GM21526 (cell line): ENCODE measurements around the gene ZNF181.

ENCODE experiments used
- ATAC-seq: cut with Tn5 transposase; IDR thresholded peaks from one replicate; pipeline ENCODE4 v1.9.1; 2021; ENCODE audit warnings: moderate library complexity; ENCODE audit not compliant: unreplicated experiment, low FRiP score

Gene ZNF181

DNA sequence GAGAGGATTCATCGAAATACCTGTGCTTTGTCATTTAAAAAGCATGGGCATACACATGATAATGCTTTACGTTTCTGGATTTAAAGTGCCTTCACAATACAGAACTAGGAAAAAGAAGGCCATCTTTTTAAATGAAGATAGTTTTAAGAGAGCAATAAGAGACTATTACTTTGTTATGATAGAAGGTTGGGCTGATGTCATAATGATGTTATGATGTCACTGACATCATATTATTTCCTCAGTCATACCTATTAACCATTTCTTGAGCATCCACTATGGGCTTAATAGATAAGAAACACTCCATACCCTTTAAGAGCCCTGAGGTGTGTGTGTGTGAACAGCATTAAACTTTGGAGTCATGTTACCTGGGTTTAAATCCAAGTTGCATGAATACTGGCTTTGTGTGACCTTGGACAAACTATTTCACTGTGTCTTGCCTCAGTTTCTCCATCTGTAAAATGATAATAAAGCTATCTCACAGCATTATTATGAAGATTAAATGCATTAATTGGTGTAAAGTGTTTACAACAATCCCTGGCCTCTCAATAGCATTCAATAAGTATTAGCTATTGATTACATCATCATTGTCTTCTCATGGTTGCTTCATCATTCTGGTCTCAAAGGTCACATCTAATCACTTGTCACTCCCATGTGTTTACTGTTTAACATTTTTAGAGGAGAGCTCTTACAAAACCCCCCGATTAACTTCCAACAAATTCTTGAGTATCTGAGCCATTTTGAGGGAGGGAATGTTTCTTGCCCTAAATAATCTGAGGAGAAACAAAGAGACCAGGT, 11.1 kb downstream of the ZNF181 start:
- ATAC-seq, result no peak

DNA sequence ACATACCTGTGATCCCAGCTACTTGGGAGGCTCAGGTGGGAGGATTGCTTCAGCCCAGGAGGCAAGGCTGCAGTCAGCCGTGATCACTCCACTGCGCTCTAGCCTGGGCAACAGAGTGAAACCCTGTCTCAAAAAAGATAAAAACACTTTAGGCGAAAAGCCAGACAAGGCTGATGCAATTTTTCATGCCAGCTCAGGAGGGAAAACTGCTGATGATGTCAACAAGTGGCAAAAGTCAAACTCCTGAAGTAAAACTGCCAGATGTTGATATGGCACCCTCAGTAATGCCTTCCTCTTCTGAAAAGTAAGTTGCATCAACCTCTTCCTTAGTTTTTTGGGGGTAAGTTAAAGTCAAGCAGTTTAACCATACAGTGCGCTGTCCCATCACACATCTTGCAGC, 23.4 kb downstream of the ZNF181 start:
- ATAC-seq, result no peak

DNA sequence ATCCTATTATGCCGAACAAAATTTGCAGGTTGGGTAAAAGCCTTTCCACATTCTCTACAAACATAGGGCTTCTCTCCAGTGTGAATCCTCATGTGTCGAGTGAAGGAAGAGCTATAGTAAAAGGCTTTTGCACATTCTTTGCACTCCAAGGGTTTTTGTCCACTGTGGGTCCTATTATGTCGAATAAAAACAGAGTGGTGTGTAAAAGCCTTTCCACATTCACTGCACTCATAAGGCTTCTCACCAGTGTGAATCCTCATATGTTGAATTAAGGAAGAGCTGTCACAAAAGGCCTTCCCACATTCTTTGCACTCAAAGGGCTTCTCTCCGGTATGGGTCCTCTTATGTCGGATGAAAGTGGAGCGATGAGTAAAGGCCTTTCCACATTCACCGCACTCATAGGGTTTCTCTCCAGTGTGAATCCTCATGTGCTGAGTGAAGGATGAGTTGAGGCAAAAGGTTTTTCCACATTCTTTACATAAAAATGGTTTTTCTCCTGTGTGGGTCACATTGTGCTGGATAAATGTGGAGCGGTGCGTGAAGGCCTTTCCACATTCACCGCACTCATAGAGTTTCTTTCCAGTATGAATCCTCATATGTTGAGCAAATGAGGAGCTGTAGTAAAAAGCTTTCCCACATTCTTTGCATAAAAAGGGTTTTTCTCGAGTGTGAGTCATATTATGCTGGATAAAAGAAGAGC, 25.3 kb downstream of the ZNF181 start:
- ATAC-seq, result no peak

DNA sequence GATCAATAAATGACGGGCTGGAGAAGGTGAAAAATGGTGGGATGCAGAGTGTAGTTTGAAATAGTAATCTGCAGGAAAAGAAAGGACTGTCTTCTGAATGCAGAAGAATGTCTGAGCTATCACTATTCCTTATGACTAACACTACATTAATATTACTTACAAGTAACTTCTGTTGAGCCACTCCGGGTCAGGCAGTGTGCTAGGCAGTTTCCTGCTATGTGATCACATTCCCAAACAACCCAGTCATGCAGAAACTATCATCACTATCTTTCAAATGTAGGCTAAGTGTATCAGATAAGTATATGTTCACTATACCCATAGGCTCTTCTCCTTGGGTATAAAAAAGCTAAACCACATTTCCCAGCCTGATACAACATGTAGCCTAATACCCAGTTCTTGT, 32.3 kb downstream of the ZNF181 start:
- no peak for ATAC-seq

DNA sequence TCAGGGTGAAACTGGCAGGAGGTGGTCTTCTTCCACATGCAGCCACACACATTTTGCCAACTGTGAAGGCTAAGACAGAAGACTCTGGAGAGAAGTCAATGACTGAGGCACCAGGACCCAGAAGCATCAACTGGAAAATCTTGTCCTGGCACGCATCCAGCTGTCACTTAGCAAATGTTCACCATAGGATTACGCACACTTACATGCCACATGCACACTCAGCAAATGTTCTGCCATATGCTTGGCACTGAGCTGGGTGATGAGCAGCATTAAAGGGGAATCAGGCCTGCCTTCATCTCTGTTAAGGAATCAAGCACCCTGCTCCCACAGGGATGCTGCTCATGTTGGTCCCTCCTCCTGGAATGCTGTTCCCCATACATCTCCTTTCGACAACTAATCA, 33.9 kb downstream of the ZNF181 start:
- no peak for ATAC-seq

DNA sequence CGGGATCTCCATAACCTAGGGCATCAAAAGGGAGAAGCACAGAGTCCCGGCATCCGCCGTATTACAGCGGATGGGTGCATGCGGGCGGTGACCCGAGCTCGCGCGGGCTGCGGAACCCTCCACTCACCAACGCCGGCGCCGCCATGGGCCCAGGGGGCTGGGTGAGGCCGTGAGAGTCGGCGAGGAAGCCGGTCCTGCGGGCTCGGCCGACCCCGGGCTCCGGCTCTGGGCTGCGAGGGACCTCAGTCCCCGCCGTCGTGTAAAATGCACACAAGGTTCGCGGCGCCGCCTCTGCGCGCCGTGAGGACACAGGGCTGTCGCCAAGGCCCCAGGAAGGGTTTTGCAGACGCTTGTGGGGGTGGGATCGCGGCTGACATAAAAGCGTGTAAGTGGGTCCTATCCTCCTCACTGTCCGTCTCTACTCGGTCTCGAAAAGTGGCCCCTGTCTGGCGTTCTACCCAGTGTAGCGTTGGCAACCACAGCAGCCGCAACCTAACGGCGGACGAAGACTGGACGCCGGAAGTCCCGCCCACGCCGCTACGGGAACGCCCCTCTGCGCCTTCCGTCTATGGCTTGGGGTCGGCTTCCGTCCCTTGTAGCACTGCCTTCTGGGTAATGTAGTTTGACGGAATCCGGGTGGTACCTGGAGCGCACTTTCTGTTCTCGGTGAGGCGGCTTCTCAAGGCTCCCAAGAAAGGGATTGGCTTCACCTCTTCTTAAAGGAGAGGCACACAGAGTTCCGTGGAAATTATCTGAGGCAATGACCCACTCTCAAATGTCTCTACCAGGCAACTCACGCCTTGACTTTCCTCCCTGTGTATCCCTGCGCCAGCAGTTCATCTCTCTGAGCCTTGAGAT, 38.9 kb downstream of the ZNF181 start, which contains the start of gene ZNF599:
TSS of gene ZNF599 (minus strand) at position 519 of the 858 bp plus-strand sequence. CDS start at position 145, 374 bp downstream.
- ATAC-seq, result peak; percentile 94

DNA sequence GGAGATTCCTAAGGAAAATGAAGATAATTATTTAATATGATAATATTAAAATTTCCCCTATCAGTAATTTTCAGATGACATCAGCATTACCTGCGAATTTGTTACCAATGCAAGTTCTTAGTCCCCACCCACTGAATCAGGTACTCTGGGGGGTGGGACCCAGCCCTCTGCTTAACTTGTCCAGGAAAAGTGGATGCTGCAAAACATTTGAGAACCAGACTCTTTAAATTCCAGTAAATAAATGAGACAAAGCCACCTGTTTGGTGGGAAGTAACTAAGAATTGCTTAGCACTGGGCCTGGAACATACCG, 39.5 kb downstream of the ZNF181 start:
- no peak for ATAC-seq

DNA sequence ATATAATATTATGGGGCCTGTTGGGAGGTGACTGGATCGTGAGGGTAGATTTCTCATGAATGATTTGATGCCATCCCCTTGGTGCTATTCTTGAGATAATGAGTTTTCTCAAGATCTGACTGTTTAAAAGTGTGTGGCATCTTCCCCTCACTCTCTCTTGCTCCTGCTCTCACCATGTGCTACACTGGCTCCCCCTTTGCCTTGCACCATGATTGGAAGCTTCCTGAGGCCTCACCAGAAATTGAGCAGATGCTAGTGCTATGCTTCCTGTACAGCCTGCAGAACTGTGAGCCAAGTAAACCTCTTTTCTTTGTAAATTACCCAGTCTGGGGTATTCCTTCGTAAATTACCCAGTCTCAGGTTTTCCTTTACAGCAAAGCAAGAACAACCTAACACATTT, 40.8 kb downstream of the ZNF181 start:
- ATAC-seq, result no peak

DNA sequence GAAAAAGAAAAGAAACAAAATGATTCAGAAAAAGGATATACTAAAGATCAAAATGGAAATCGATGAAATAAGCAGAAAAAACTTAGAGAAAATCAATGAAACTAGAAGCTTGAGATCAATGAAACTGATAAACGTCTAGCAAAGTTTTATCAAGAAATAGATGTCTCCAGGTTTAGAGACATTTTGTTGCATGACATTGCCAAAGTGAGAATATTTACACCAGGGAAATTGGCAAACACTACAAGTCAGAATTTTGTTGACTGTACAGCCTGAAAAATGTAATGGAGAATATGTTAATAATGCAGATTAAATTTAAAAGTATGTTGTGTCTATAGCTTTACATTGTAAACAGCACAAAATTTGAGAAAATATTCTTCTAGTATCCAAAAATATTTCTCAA, 44.3 kb downstream of the ZNF181 start:
- no peak for ATAC-seq

DNA sequence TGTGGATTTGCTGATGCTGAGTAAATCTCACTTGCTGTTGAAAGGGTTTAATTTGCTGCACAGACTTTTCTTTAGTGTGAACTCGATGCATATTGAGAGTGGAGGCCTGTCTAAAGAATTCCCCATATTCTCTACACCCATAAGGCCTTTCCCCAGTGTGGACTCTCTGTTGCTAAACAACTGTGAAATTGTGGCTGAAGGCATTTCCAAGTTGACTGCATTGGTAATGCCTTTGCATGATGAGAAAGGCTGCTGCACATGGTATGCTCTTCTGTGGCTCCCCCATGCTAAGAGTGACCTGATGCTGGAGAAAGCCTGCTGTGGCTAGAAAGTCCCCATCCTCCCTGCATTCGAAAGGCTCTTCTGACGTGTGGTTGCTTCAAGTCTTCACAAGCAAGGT, 45.6 kb downstream of the ZNF181 start:
- no peak for ATAC-seq

DNA sequence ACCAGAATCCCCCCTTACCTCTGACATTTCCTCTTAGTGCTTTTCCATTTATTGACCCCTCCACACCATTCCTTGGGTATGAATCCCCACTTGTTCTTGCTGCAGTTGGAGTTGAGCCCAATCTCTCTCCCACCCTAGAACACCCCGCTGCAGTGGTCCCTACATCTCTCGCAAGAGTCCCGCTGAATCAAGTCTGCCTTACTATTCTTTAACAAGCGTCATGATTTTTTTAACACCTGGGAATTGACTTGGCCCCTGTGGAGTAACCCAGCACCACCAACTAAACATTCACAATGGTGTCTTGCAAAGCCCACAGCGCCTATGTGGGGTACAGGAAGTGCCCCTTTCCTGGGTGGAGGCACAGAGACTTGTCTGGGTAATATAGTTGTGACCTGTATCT, 52.2 kb downstream of the ZNF181 start:
- no peak for ATAC-seq

DNA sequence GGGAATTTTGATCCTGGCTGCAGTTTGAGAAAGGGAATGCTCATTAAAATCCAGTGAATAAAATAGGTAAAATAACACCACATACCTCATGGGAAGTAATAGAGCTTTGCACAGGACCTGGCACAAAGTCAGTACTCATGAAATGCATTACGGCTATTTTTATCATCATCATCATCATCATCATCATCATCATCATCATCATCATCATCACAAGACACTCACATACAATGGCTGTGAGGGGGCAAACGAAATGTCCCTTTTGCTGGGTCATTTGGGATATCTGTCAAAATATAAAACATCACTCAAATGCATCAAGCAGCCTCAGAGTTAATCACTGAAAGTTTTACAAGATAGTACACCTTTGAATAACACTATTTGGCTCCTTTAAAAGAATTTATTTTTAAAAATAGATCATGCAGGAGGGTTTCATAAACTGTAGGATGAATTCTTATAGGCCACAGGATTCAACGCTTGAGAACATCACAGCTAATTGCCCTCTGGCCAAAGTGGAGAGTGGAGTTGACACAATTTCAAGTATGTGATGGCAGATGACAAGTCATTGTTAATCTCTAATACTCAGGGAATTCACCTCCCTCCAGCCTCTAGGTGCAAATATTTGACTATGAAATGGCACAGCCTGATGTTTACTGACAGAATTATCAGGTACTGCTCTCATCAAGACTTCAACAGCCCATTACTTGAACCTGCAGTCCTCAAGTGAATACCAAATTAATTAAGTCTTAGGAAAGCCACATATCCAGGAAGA, 53.2 kb downstream of the ZNF181 start:
- no peak for ATAC-seq

DNA sequence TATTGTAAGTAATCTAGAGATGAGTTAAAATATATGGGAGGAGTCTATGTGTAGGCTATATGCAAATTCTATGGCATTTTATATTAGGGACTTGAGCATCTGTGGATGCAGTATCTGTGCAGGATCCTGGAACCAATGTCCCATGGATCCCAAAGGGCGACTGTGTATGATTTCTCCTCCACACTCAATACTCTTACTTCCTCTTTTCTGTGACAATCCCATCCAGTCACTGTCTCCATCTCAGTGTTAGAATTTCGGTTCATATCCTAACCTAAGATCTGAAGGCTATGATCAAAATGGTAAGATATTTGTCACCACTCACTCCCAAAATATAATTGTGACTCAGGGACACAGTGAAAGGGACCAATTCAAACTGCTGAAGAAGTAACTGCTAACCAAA, 54.0 kb downstream of the ZNF181 start:
- ATAC-seq, result no peak

DNA sequence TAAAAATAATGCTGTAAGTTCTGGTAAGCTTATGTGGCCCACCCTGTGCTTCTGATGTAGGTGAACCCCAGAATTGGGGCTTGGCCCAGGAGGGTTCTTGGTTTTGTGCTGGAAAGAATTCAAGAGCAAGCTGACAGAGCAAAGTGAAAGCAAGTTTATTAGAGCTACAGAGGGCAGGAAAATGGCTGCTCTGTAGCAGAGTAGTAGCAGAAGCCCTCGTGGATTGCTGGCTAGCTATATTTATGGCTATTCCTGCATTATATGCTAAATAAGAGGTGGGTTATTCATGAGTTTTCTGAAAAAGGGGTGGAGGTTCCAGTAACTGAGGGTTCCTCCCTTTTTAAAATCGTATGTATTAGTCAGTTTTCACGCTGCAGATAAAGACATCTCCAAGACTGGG, 59.5 kb downstream of the ZNF181 start:
- no peak for ATAC-seq

DNA sequence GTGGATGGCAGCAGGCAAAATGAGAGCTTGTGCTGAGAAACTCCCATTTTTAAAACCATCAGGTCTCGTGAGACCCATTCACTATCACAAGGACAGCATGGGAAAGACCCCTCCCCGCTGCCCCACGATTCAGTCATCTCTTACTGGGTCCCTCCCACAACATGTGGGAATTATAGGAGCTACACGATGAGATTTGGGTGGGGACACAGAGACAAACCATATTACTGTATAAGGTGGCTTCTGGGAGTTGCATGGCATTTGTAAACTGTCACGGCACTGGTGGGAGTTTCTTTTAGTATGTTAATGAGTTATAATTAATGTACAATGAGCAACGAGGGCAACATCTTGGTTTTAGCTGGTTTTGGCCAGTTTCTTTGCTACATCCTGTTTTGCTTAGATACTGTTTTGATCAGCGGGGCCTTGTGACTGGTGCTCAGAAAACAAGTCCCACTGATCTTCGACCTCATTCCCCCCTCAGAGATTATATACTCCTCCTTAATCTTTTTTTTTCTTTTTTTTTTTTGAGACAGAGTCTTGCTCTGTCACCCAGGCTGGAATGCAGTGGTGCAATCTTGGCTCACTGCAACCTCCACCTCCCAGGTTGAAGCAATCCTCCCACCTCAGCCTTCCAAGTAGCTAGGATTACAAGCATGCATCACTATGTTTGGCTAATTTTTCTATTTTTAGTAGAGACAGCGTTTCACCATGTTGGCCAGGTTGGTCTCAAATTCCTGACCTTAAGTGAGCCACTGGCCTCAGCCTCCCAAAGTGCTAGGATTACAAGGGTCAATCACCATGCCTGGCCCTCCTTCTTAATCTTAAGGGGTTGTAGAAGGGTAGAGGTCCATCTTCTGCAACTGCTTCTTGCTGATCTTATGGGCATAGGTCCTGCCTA, 60.3 kb downstream of the ZNF181 start:
- no peak for ATAC-seq
